Gastroesophageal sphincter (tissue), 3 donors: ENCODE results near the gene PBX3.

ENCODE experiments used
- EP300 ChIP-seq: sonication (generic); formaldehyde crosslinking; IDR thresholded peaks from one replicate; pipeline ENCODE4 v1.6.1; 2017; ENCODE audit warnings: antibody characterized with exemption, mild to moderate bottlenecking
- POLR2A ChIP-seq, 2 donors: fragments of 450-650 bp; IDR thresholded peaks; one replicate each; pipeline ENCODE4 v1.6.1; 2017; ENCODE audit warnings: antibody characterized with exemption in 2 of 2, mild to moderate bottlenecking in 2 of 2, moderate library complexity in 1 of 2
- POLR2AphosphoS5 ChIP-seq: sonication (generic); formaldehyde crosslinking; IDR thresholded peaks from one replicate; pipeline ENCODE4 v1.6.1; 2017; ENCODE audit warnings: antibody characterized with exemption
- TF ChIP-seq, protein P1 (sequence below), 4 experiments: fragments of 200-600 bp in 2 of 4; fragments of 450-650 bp in 2 of 4; sonication (generic) in 1 of 4; IDR thresholded peaks; one replicate each; pipeline ENCODE4 v1.5.1; 2017 to 2019; ENCODE audit warnings: antibody characterized with exemption in 4 of 4, mild to moderate bottlenecking in 2 of 4, moderate library complexity in 2 of 4

DNA sequence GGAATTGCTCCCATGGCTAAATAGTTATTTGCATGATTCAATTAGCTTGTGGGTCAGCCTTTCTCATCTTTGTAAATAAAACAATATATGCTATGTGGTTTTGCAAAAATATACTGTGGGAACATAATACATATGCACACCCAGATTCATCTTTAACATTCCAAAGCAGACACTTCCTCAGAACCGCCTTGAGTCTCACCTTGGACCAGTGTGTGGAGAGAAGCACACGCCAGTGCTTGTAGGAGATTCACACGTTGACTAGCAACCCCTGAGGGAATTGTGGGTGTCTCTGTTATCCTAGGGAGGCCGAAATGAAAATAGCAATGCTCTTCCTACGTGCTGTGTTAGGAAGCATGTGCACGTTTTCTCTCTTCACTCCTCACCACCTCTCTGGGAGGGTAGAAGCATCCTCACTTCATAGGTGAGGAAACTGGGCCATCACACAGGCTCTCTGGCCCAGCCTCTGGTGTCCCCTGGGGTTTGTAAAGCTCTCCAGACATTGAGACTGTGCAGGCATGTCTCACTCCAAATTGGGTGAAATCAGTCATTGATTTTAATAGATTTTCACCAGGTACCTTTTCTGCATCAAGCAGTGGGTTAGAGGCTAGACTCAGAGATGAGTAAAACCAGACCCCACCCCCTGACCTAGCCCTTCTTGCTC, 221.7 kb downstream of the PBX3 start:
- TF ChIP-seq, protein P1, sequence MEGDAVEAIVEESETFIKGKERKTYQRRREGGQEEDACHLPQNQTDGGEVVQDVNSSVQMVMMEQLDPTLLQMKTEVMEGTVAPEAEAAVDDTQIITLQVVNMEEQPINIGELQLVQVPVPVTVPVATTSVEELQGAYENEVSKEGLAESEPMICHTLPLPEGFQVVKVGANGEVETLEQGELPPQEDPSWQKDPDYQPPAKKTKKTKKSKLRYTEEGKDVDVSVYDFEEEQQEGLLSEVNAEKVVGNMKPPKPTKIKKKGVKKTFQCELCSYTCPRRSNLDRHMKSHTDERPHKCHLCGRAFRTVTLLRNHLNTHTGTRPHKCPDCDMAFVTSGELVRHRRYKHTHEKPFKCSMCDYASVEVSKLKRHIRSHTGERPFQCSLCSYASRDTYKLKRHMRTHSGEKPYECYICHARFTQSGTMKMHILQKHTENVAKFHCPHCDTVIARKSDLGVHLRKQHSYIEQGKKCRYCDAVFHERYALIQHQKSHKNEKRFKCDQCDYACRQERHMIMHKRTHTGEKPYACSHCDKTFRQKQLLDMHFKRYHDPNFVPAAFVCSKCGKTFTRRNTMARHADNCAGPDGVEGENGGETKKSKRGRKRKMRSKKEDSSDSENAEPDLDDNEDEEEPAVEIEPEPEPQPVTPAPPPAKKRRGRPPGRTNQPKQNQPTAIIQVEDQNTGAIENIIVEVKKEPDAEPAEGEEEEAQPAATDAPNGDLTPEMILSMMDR (IDR thresholded peaks at IDR 0.05), result no peak
- no peak for TF ChIP-seq POLR2AphosphoS5
- TF ChIP-seq POLR2A (IDR thresholded peaks at IDR 0.05), result no peak
- no peak for TF ChIP-seq EP300
